ENCODE results near the gene SCN1B. TPM values are rescaled to one million over a fixed set of nuclear protein-coding genes. Genes with fewer than 3 reads are reported as not detected.
A peak's percentile ranks its signal among the peaks of the same experiment; 100 is the strongest.

The SCN1B gene
- total RNA-seq, 6 experiments from 2014 or later, result 2.6 to 4.9 (median 3.6) TPM

DNA sequence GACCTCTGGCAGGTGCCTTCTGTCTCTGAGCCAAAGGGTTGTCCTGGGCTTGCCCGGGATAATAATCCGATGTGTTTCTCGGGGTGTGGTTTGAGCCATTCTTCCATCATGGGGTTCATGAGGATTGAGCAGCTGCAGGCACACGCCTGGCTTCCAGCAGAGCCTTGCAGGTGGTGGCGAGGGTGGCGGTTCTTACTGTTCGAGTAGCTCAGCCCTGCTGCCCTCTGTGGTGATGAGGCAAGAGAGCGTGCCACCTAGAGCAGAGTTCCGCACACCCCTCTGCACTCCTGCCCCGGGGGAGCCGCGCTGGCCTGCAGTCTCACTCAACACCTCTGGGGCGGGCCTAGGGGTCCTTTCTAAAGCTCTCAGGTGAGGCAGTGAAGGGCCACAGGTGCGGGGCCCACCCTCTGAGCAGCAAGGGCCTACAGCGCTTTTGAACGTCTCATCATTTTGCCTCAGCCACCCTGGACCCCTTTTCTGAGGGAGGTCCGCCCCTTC lies 3.8 kb downstream of the SCN1B start:
- DNase-seq (no peak), ATAC-seq (no peak)
- Histone ChIP-seq H3K27me3 (no peaks in the 10 kb centered on the region), H3K4me3 (no peak overlapping the region), H3K27ac (no peak overlapping the region), H3K36me3 (peaks cover 0 to 2% (median 0%) of the 10 kb centered on the region in 4 donors), H3K4me1 (peaks cover 0 to 17% (median 0%) of the 10 kb centered on the region in 4 donors), H3K9me3 (no peaks in the 10 kb centered on the region)
- intact Hi-C loops (cut with DNase I), result no loop called here
- WGBS (ENCODE audit: insufficient coverage, low coverage, low lambda C conversion rate, missing lambda C conversion rate), result no CpG with 5 or more reads among the region's 17 CpGs
- TF ChIP-seq, protein P1, sequence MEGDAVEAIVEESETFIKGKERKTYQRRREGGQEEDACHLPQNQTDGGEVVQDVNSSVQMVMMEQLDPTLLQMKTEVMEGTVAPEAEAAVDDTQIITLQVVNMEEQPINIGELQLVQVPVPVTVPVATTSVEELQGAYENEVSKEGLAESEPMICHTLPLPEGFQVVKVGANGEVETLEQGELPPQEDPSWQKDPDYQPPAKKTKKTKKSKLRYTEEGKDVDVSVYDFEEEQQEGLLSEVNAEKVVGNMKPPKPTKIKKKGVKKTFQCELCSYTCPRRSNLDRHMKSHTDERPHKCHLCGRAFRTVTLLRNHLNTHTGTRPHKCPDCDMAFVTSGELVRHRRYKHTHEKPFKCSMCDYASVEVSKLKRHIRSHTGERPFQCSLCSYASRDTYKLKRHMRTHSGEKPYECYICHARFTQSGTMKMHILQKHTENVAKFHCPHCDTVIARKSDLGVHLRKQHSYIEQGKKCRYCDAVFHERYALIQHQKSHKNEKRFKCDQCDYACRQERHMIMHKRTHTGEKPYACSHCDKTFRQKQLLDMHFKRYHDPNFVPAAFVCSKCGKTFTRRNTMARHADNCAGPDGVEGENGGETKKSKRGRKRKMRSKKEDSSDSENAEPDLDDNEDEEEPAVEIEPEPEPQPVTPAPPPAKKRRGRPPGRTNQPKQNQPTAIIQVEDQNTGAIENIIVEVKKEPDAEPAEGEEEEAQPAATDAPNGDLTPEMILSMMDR (IDR thresholded peaks at IDR 0.05), result no peak
- TF ChIP-seq POLR2A (IDR thresholded peaks at IDR 0.05), result no peak

DNA sequence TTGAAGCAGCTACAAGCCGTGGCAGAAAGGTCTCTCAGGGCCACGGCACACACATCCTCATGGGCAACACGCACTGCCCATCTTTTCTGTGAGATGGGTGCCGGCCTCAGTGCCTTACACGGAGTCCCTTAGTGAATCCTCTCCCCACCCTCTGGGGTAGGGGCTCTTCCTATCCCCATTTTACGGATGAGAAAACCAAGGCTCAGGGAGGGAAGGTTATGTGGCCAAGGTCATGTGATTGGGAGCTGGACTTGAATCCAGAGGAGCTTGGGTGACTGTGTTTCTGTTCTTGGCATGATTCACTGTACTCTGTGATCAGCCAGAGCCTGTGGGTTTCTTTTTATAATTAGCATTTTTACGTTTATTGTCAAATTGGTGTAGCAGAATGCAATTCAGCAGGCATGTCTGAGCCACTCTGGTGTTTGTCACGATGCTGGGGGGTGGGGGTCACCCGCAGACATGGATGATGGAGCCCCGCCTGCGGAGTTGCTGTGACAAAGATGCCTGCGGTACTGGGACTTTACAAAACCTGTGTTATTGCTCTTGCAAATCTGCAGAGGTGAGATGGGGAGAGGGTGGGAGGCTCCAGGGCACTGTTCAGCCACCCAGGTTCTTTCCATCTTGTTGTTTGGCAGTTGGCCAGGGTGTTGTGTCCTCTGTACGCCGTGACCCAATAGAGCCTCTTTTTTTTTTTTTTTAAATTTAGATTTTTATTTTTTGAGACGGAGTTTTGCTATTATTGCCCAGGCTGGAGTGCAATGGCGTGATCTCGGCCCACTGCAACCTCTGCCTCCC lies 4.5 kb downstream of the SCN1B start:
- intact Hi-C loops (cut with DNase I), result no loop called here
- DNase-seq (no peak), ATAC-seq (no peak)
- Histone ChIP-seq H3K27ac (no peak overlapping the region), H3K9me3 (no peaks in the 10 kb centered on the region), H3K36me3 (peaks cover 0 to 2% (median 0%) of the 10 kb centered on the region in 4 donors), H3K27me3 (no peaks in the 10 kb centered on the region), H3K4me3 (no peak overlapping the region), H3K4me1 (peaks cover 0 to 25% (median 2%) of the 10 kb centered on the region in 4 donors)
- no peak for TF ChIP-seq POLR2A (IDR thresholded peaks at IDR 0.05)
- TF ChIP-seq, protein P1 (IDR thresholded peaks at IDR 0.05), result no peak
- WGBS (ENCODE audit: insufficient coverage, low coverage, low lambda C conversion rate, missing lambda C conversion rate), result 73% methylated on average over 11 of the region's 17 CpGs

DNA sequence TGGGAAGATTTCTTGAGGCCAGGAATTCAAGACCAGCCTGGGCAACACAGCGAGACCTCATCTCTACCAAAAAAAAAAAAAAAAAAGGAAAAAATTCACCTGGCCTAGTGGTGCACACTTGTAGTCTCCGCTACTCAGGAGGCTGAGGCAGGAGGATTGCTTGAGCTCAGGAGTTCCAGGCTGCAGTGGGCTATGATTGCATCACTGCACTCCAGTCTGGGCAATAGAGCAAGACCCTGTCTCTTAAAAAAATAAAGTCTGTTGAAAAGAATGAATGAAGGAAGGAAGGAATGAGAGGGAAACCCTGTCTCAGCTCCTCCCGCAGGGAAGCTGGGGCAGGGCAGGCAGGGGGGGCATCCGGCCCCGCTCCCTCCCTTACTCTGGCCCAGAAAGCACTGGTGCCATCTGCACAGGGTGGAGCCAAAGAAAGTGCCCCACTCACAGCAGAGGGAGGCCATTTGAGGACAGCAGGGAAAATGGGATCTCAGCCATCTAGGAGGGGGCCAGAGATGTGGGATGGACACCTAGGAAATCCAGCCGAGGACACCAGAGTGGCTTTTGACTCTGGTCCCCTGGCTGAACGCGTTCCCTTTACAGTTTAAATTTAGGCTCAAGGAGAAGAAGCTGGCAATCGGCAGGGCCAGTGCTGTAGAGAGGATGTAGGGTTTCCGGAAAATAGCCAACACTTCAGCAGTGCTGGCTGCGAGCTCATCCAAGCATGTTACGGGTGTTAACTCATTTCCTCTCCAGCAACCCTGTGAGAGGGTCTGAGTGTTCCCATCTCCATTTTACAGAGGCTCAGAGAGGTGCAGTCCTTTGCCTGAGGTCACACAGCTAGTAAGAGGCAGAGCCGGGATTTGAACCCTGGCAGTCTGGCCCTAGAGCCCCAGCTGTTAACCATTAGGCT lies 7.7 kb downstream of the SCN1B start:
- intact Hi-C loops (cut with DNase I), result no loop called here
- 61% methylated on average over 5 of the region's 13 CpGs for WGBS (ENCODE audit: insufficient coverage, low coverage, low lambda C conversion rate, missing lambda C conversion rate)
- no peaks in the 10 kb centered on the region for H3K27me3 ChIP-seq
- H3K4me3 ChIP-seq, result no peak overlapping the region
- ATAC-seq, result no peak
- no peaks in the 10 kb centered on the region for H3K9me3 ChIP-seq
- H3K4me1 ChIP-seq, result peaks cover 0 to 34% (median 10%) of the 10 kb centered on the region in 4 donors
- no peak for DNase-seq
- H3K27ac ChIP-seq, result peak overlapping the region in 1 of 3 donors; percentile 13
- TF ChIP-seq, protein P1 (IDR thresholded peaks at IDR 0.05), result no peak
- TF ChIP-seq POLR2A (IDR thresholded peaks at IDR 0.05), result no peak
- peaks cover 0 to 2% (median 0%) of the 10 kb centered on the region in 4 donors for H3K36me3 ChIP-seq

DNA sequence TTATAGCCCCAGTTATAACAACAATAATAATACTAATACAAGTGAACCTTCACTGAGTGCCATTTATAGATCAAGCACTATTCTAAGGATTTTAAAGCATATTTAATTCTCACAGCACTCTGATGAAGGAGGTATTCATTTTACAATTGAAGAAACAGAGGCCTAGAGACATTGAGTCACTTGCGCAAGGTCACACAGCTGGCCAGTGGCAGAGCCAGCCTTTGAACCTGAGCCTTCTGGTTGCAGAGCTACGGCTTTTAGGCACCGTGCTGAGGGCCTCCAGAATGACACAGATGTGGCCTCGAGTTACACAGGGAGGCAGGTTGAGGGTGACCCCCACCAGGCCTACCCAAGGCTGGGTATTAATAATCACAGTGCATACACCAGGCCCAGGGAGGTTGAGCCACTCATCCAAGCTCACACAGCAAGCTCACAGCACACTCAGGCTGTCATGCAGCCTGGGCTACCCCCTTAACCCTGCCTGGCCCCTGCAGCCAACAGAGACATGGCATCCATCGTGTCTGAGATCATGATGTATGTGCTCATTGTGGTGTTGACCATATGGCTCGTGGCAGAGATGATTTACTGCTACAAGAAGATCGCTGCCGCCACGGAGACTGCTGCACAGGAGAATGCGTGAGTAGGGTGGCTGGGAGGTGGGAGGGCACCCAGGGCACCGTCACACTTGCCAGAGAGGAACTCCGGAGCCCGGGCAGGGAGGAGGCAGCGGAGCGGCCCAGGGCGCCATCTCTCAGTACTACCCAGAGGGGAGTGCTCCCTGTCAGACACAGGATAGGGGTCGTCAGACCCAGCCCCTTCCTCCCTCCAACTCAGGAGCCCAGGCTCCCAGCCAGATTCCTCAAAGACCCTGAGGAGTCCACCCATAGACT lies 8.6 kb downstream of the SCN1B start:
- ATAC-seq (no peak), DNase-seq (no peak)
- whole genome bisulfite sequencing (ENCODE audit: insufficient coverage, low coverage, low lambda C conversion rate, missing lambda C conversion rate), result 92% methylated on average over 2 of the region's 17 CpGs
- Histone ChIP-seq H3K4me1 (peaks cover 0 to 34% (median 10%) of the 10 kb centered on the region in 4 donors), H3K27ac (peak overlapping the region in 1 of 3 donors; percentile 13), H3K9me3 (no peaks in the 10 kb centered on the region), H3K36me3 (no peaks in the 10 kb centered on the region), H3K27me3 (no peaks in the 10 kb centered on the region), H3K4me3 (no peak overlapping the region)
- intact Hi-C loops (cut with DNase I), result no loop called here
- TF ChIP-seq, protein P1 (IDR thresholded peaks at IDR 0.05), result no peak
- no peak for TF ChIP-seq POLR2A (IDR thresholded peaks at IDR 0.05)
